Upper lobe of left lung (tissue), 6 donors: ENCODE data around the gene OR8D1. TPM values are rescaled to one million over a fixed set of nuclear protein-coding genes. Genes with fewer than 3 reads are reported as not detected.
A peak's percentile ranks its signal among the peaks of the same experiment; 100 is the strongest.

Experiments
- ATAC-seq, 2 donors: fragments of 200-7000 bp; cut with Tn5 transposase; one replicate each; pipeline ENCODE4 v1.9.1; 2022; ENCODE audit warnings: mild to moderate bottlenecking in 2 of 2, moderate library complexity in 2 of 2; ENCODE audit not compliant: low FRiP score in 2 of 2
- DNase-seq, 2 donors: peaks; one replicate each; pipeline ENCODE4 v3.0.0-alpha.2; 2019 to 2020
- H3K27ac ChIP-seq, 4 donors: fragments of 200-600 bp; sonication (generic); one replicate each; pipeline ENCODE4 v1.5.1; 2016 to 2019
- H3K27me3 ChIP-seq, 4 donors: fragments of 200-600 bp; sonication (generic); one replicate each; pipeline ENCODE4 v1.5.1; 2017 to 2019
- H3K36me3 ChIP-seq, 4 donors: fragments of 200-600 bp; sonication (generic); one replicate each; pipeline ENCODE4 v1.5.1; 2016 to 2019
- H3K4me1 ChIP-seq, 4 donors: fragments of 200-600 bp; sonication (generic); one replicate each; pipeline ENCODE4 v1.5.1; 2018 to 2019
- H3K4me3 ChIP-seq, 4 donors: fragments of 200-600 bp; sonication (generic); one replicate each; pipeline ENCODE4 v1.5.1; 2017 to 2019; ENCODE audit warnings: mild to moderate bottlenecking in 2 of 4, moderate library complexity in 1 of 4
- H3K9me3 ChIP-seq, 4 donors: fragments of 200-600 bp; sonication (generic); one replicate each; pipeline ENCODE4 v1.5.1; 2018 to 2019
- EP300 ChIP-seq, 4 donors: sonication (generic); formaldehyde crosslinking; IDR thresholded peaks; one replicate each; pipeline ENCODE4 v1.5.1; 2017; ENCODE audit warnings: antibody characterized with exemption in 4 of 4, control low read depth in 2 of 4
- POLR2A ChIP-seq, 4 donors: fragments of 450-650 bp; IDR thresholded peaks; one replicate each; pipeline ENCODE4 v1.5.1; 2016 to 2017; ENCODE audit warnings: antibody characterized with exemption in 4 of 4, mild to moderate bottlenecking in 2 of 4
- POLR2AphosphoS5 ChIP-seq, 2 donors: sonication (generic); formaldehyde crosslinking; IDR thresholded peaks; one replicate each; pipeline ENCODE4 v1.5.1; 2017; ENCODE audit warnings: antibody characterized with exemption in 2 of 2
- WGBS, 2 donors: methylation state at CpG; one replicate each; pipeline ENCODE4 v1.1.5; 2017 to 2018; 5-methylcytosine and 5-hydroxymethylcytosine counted together
- total RNA-seq, 6 donors: library from RNA; depleted of rRNA in 4 of 6; stranded (reverse); fragments of >200 nt in 4 of 6; gene quantifications; one replicate each; pipeline versions ENCODE4 v1.1.0 to v1.2.1, GENCODE V29; 2016 to 2021
- TF ChIP-seq, protein P1 (sequence below), 6 experiments: fragments of 450-650 bp in 4 of 6; fragments of 200-600 bp in 2 of 6; sonication (generic) in 2 of 6; IDR thresholded peaks; one replicate each; pipeline ENCODE4 v1.5.1; 2016 to 2019; ENCODE audit warnings: antibody characterized with exemption in 6 of 6
- donor health status: DM: no; HTN: no; CAD: no; lungs with moderate emphysema.
- donor health status: DM: no; HTN: yes; CAD: no; lungs with severe emphysema.

Gene OR8D1
- total RNA-seq, 6 donors from 2014 or later: not detected

GRCh38 chr11:124297921-124298320 is 15.8 kb downstream of the OR8D1 start:
- Histone ChIP-seq H3K9me3 (no peaks in the 10 kb centered on the region), H3K27me3 (no peaks in the 10 kb centered on the region), H3K4me3 (no peak overlapping the region), H3K4me1 (no peaks in the 10 kb centered on the region), H3K27ac (no peak overlapping the region), H3K36me3 (no peaks in the 10 kb centered on the region)
- 82% methylated on average over 4 of the region's 4 CpGs for WGBS, 2 donors
- DNase-seq (no peak), ATAC-seq (no peak)
- TF ChIP-seq, protein P1, sequence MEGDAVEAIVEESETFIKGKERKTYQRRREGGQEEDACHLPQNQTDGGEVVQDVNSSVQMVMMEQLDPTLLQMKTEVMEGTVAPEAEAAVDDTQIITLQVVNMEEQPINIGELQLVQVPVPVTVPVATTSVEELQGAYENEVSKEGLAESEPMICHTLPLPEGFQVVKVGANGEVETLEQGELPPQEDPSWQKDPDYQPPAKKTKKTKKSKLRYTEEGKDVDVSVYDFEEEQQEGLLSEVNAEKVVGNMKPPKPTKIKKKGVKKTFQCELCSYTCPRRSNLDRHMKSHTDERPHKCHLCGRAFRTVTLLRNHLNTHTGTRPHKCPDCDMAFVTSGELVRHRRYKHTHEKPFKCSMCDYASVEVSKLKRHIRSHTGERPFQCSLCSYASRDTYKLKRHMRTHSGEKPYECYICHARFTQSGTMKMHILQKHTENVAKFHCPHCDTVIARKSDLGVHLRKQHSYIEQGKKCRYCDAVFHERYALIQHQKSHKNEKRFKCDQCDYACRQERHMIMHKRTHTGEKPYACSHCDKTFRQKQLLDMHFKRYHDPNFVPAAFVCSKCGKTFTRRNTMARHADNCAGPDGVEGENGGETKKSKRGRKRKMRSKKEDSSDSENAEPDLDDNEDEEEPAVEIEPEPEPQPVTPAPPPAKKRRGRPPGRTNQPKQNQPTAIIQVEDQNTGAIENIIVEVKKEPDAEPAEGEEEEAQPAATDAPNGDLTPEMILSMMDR (IDR thresholded peaks at IDR 0.05): no peak
- no peak for TF ChIP-seq POLR2AphosphoS5 (IDR thresholded peaks at IDR 0.05)
- TF ChIP-seq EP300 (IDR thresholded peaks at IDR 0.05): no peak
- TF ChIP-seq POLR2A (IDR thresholded peaks at IDR 0.05): no peak

DNA sequence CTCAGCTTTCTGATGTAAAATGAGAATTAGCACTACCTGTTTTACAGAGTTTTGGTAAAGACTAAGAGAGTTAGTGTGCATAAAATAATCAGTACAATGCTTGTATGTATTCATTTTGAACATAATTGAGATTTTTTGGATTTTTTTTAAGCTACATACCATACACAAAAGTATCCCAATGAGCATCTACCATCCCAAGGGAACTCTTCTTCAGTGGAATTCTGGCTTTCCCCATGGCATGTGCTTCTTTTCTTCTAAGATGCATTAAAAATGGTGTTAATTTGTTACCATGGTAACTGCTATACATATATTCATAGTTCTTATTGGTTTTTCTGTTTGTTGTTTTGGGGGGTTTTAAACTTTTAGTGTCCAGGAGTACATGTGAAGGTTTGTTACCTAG is 17.7 kb downstream of the OR8D1 start:
- no peak for ATAC-seq
- no peak overlapping the region for H3K27ac ChIP-seq
- H3K4me1 ChIP-seq: no peaks in the 10 kb centered on the region
- no peaks in the 10 kb centered on the region for H3K27me3 ChIP-seq
- no peak for TF ChIP-seq POLR2AphosphoS5 (IDR thresholded peaks at IDR 0.05)
- TF ChIP-seq, protein P1 (IDR thresholded peaks at IDR 0.05): no peak
- no peak for TF ChIP-seq POLR2A (IDR thresholded peaks at IDR 0.05)
- no peak for TF ChIP-seq EP300 (IDR thresholded peaks at IDR 0.05)
- DNase-seq: no peak
- no peaks in the 10 kb centered on the region for H3K9me3 ChIP-seq
- H3K36me3 ChIP-seq: no peaks in the 10 kb centered on the region
- no peak overlapping the region for H3K4me3 ChIP-seq

DNA sequence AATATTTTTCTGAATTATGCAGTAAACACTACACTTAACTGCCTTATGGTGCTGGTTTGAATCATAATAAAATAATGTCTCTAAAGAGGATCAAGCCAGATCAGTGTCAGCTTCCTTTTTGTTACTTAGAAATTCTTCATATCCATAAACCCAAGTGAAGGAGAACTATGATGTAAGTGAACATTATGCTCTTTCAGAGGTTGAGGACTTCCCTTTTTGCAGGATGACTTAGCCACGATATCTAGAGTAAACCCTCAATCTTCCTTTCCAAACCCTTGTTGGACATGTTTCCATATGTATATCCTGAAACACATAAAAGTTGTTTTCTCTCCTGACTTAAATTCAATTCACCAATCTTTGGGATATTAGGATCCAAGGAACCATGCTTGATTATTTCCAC is 19.1 kb downstream of the OR8D1 start:
- Histone ChIP-seq H3K27me3 (no peaks in the 10 kb centered on the region), H3K9me3 (no peaks in the 10 kb centered on the region), H3K27ac (no peak overlapping the region), H3K4me1 (no peaks in the 10 kb centered on the region), H3K36me3 (no peaks in the 10 kb centered on the region), H3K4me3 (no peak overlapping the region)
- TF ChIP-seq, protein P1 (IDR thresholded peaks at IDR 0.05): no peak
- no peak for TF ChIP-seq EP300 (IDR thresholded peaks at IDR 0.05)
- TF ChIP-seq POLR2AphosphoS5 (IDR thresholded peaks at IDR 0.05): no peak
- no peak for TF ChIP-seq POLR2A (IDR thresholded peaks at IDR 0.05)
- ATAC-seq (peak in 1 of 2 donors; percentile 44), DNase-seq (no peak)
- 45 to 65% methylated on average over 1 of the region's 1 CpG for WGBS, 2 donors

- H3K9me3 ChIP-seq: no peaks in the 10 kb centered on the region
- no peak overlapping the region for H3K4me3 ChIP-seq
- ATAC-seq (no peak), DNase-seq (no peak)
- WGBS, 2 donors: 52 to 64% methylated on average over 3 of the region's 3 CpGs
- TF ChIP-seq POLR2AphosphoS5 (IDR thresholded peaks at IDR 0.05) (no peak), POLR2A (IDR thresholded peaks at IDR 0.05) (no peak), EP300 (IDR thresholded peaks at IDR 0.05) (no peak)
- TF ChIP-seq, protein P1 (IDR thresholded peaks at IDR 0.05): no peak
- H3K36me3 ChIP-seq: no peaks in the 10 kb centered on the region
- no peak overlapping the region for H3K27ac ChIP-seq
- H3K27me3 ChIP-seq: no peaks in the 10 kb centered on the region
- no peaks in the 10 kb centered on the region for H3K4me1 ChIP-seq
Observed at GRCh38 chr11:124285610-124286344, 28.0 kb downstream of the OR8D1 start.

DNA sequence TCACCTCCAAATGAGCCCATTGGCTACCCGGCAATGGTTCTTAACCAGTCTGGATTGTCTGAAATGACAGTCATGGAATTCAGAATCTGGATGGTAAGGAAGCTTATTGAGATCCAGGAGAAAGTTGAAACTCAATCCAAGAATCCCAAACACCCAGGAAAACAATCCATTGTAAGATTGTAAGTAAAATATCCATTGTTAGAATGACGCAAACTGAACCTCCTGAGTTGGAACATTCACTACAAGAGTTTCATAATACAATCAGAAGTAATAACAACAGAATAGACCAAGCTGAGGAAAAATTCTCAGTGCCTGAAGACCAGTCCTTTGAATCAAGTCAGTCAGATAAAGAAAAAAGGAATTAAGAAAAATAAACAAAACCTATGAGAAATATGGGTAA is 35.5 kb downstream of the OR8D1 start:
- Histone ChIP-seq H3K9me3 (no peaks in the 10 kb centered on the region), H3K4me1 (no peaks in the 10 kb centered on the region), H3K4me3 (no peak overlapping the region), H3K27ac (no peak overlapping the region), H3K36me3 (no peaks in the 10 kb centered on the region), H3K27me3 (no peaks in the 10 kb centered on the region)
- no peak for TF ChIP-seq POLR2A (IDR thresholded peaks at IDR 0.05)
- TF ChIP-seq, protein P1 (IDR thresholded peaks at IDR 0.05): no peak
- no peak for TF ChIP-seq POLR2AphosphoS5 (IDR thresholded peaks at IDR 0.05)
- TF ChIP-seq EP300 (IDR thresholded peaks at IDR 0.05): no peak
- no peak for ATAC-seq
- DNase-seq: no peak
- WGBS, 2 donors: 50 to 68% methylated on average over 2 of the region's 2 CpGs
